Fibroblast of upper back skin (primary cell): Measurements from ENCODE around the gene EHF.

Experiments used
- DNase-seq: peaks from one replicate; pipeline ENCODE4 v3.0.0-alpha.2; 2013

EHF gene

DNA sequence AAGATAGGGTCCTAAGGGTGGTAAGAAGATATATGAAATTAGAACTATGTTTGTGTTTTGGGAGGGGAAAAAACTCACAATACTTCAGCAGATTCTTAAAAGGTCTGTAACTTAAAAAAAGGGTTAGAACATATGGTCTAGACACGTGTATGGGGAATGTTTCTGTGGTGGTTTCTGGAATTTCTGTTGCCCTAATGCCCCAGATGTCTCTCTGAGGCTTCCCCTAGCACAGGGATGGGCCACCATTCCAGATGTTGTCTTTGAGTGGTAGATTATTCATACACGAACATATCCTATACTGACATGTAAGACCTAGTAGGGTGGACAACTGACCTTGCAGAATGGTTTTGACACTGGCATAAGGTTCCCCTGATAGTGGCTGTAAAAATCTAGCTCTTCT, 26.2 kb downstream of the EHF start:
- DNase-seq, result peak; percentile 55

DNA sequence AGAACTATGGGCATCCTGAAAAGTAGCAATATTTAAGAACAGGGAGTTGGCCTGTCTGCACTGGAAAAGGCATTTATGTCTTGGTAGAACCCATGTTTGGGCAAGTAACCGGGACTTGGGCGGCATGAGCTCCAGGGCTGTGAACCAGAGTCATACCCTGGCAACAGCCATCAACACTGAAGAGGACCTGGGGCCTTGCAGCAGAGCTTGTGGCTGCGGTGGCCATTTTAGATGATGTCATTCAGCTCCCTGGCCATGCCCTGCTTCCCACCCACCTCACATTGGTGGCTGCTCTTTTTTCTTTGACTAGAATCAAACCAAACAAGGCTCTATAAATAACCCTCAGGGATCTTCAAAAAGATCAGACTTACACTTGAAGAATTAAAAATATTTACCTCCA, 26.6 kb downstream of the EHF start:
- DNase-seq, result no peak

DNA sequence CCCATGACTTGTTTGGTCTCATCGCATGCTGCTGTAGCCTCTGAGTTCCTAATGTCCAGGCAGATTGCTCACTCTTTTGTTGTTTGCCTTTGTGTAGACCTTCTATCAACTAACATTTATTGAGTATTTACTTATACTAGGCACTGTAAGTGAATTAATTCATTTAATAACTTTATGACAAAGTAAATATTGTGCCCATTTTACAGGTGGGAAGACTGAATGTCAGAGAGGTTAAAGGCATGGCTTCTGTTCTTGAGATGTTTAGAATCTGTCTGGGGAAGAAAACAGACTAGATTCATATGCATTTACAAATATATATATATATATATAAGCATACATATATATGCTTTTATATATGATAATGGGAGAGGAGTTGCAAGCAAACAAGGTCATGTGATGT, 27.1 kb downstream of the EHF start:
- DNase-seq, result no peak

DNA sequence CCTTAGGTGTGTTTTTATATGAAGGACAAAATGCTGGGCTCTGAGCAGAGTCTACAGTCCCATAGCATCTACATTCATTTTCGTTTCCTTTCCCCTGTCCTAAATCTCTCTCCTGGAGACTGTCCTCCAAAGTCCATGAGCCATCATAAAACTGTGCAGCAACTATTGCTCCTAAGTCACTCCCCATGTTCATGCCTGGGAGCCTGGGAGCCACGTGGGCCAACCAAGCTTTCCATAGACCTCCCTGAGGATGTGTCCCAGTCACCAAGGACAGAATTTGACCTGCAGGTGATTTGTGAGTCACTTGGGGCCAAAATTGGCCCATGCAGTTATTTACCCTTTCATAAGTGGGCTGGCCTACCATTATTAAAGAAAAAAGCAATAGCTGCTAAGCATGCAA, 28.7 kb downstream of the EHF start:
- DNase-seq, result no peak

- no peak for DNase-seq
Measured at GRCh38 chr11:34650528-34650927, 29.6 kb downstream of the EHF start.

DNA sequence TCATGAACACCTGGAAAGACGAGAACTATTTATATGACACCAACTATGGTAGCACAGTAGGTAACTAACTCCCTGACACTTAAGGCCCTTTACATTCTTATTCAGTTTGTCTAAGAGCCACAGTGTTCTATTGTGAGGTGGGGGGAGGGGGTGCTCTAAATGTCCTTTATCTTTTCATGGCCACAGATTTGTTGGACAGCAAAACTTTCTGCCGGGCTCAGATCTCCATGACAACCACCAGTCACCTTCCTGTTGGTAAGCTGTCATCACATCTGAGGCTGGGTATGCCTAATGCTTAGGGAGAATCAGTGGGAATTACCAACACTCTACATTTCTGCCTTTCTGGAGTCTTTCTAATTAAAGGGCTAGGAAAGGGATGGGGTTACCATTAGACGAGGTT, 30.7 kb downstream of the EHF start:
- no peak for DNase-seq

GRCh38 chr11:34652191-34652973, 31.5 kb downstream of the EHF start:
- no peak for DNase-seq

DNA sequence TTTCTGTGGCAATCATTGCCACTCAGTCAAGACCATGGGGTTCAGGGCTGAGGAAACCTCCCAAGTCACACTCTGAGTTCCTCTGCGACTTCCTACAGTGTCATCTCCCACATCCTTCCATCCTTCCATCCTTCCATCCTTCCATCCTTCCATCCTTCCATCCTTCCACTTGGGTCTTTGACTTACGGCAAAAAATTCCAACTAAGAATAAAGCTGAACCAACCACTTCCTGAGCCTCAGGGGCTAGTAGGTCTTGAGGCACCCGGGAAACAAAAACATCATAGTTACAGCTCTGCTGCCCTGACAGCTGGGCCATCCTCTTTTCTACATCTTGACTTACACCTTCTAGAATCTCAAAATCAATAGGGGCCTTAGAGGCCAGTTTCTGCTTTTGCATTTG, 32.1 kb downstream of the EHF start:
- DNase-seq, result no peak

DNA sequence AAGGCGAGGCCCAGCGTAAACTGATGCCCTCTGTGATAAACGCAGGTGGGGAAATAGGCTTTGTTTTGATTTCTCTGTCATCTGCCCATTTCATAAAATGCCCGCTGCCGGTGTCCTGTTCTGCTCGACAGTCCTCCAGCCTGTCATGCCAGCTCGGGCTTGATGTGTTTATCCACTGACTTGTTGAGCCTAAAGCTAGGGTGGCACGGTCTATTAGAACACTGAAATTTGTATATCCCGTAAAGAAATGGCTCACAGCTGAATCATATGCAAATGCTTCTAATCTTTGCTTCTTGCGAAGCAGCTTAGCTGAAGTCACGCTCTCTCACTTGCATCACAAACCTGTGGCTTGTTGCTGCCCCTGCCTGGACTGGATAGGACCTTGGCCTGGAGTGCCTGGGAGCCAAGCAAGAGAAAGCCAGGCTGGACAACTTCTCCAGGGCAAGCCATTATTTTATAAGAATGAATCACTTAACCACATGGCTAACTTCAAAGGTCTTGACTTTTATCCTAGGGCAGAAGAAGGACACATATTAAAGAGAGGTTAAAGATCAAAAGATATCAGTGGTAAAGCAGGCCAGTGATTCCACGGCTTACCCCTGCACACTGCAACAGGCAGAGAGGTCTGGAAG, 33.1 kb downstream of the EHF start:
- DNase-seq, result peak; percentile 70

- peak; percentile 55 for DNase-seq
Measured at GRCh38 chr11:34654483-34655334, 33.8 kb downstream of the EHF start.

DNA sequence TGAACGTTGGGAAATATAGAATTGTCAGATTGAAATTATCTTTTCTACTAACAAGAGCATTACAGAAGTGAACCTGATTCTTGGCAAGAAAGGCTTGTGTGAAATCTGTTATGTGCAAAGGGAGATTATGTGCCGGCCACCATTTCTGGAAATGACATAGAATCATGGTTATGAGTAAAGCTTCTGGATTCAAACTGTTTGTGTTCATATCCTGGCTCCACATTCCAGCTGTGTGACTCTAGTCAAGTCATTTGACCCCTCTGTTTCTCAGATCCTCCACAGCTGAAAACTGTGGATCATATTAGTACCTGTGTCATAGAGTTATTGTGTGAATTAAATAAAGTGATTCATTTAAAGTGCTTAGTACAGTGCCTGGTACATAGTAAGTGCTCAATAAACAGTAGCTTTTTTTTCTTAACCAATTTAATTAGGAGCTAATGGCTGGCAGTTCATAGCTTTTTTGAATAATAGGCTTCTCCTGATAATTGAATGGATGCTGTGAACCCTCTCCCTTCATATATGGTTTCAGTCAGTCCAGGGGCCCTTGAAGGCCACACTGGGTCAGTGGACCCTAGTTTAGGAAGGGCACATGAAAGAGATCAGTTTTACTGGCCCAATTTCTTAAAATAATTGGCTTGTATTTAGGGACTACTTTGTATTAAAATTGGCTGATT, 34.6 kb downstream of the EHF start:
- DNase-seq, result peak; percentile 60

DNA sequence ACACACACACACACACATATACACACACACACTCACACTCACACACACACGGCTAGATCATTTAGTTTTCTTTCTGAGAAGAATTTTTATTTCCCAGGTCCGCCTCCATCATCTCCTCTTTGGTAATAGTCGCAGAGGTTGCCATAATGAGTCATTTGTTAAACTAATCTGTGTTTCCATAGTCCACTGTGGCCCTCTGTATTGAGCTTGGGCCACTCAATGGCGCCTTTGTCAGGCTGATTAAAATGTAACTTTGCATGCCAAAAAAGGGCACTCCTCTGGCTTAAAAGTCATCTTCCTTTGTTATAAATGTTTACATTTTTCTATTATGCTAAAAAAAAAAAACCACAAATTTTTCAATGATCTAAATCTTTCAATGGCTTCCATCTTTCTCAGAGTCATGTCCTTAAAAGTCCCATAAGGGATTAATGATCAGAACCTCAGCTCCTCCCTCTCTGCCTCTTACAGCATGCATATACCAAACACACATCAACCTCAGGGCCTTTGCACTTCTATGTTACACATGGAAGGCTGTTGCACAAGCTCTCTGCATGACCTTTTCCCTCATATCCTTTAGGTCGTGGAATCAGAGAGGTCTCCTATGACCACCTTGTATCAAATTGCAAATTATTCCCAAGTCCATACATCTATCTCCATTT, 35.3 kb downstream of the EHF start:
- no peak for DNase-seq

GRCh38 chr11:34658071-34659015, 37.5 kb downstream of the EHF start:
- no peak for DNase-seq

- no peak for DNase-seq
Measured at GRCh38 chr11:34659096-34659733, 38.3 kb downstream of the EHF start.

DNA sequence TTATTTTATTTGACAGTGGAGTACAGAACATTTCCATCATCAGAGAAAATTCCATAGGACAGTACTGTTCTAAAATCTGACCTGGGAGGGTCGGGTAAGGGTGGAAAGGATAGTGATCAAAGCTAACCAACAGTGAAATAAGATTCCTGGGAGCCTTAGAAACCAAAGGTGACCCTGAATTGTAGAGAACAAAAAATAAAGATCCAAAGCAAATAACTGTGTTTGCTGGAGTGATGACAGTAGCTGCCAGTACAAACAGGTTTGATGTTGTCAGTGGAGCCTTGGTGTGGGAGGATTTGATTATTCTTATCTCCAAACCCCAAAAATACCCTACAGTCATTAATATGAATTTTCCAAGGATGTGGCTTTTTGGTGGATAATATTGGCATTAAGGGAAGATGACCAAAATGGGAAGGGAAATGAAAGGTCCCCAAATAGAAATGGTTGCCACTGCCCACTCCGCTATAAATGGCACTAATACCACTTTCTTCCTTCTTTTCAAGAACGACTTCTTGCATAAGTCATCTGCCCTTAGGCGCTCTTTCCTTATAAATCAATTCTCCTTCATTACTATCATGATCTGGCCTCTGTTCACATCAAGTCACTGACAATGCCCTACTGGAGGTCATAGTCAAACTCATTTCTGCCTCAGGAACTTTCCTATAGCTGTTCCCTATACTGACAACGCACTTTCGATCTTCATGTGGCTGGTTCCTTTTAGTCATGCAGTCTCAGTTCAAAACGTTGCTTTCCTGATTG, 44.4 kb downstream of the EHF start:
- DNase-seq, result no peak

GRCh38 chr11:34667810-34668582, 47.1 kb downstream of the EHF start:
- no peak for DNase-seq

DNA sequence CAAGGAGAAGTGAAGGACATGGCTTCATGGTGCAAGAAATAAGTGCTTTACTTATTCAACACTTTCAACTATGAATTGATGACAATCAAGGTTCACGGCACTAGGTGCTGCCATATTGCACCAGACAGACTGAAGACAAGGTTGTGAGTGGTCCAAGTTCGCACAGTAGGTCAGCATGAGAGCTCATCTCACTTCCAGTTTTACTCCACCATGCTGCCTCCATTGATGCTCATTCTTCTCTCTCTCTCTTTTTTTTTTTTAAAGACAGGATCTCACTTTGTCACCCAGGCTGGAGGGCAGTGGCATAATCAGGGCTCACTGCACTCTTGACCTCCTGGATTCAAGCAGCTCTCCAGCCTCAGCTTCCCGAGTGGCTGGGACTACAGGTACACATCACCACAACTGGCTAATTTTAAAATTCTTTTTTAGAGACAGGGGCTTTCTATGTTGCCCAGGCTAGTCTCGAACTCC, 47.7 kb downstream of the EHF start:
- no peak for DNase-seq

GRCh38 chr11:34669458-34669857, 48.6 kb downstream of the EHF start:
- no peak for DNase-seq

GRCh38 chr11:34671117-34671516, 50.2 kb downstream of the EHF start:
- DNase-seq, result no peak
